Measurements from ENCODE around the gene MSI2.
"Not testable (repeated sequence)": the region's sequence is repeated elsewhere in the genome, so short reads cannot be mapped to it uniquely, and the experiment has no call there.

MSI2 gene

DNA sequence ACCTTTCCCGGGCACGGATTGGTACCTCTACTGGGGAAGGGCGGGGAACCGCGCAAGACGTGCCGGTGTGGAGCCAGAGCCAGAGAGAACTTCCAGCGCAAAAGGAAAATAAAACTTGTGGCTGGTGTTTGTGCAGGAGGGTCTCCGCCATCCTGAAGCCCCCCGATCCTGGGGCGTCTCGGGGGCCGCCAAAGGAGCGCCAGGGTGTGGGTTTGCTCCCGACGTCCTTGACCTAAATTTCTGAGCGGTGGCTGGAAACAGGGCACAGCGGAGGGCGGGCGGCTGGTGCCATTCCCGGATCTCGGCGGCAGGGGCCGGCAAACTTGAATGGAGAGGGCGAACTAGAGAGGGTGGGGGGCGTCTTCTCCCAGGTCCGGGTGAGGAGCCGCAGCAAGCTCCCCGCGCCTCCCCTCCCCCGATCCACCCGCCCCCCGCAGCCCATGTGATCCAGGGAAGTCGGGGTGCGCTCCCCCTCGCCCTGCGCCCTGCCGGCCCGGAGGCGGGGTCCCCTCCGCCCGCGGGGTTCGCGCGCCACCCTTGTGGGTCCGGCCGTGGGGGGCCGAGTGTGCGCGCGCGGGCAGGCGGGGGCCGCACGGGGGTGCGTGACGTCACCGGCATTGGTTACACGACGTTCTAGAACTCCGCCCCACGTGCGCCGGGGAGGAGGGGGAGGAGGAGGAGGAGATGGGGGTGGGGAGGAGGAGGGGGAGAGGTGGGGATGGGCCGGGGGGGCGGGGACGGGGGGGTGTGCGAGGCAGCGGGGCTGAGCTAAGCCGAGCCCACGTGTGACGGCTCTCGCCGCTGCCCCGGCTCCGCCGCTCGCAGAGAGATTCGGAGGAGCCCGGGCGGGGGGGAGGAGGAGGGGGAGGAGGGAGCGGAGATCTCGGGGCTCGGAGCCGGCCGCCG, at the start of gene MSI2:
Gene MSI2 (plus strand): TSS at position 748 of the 906 bp plus-strand sequence. CDS start 220 bp downstream, outside the sequence.
- DNase-seq, result peak; percentile 92

DNA sequence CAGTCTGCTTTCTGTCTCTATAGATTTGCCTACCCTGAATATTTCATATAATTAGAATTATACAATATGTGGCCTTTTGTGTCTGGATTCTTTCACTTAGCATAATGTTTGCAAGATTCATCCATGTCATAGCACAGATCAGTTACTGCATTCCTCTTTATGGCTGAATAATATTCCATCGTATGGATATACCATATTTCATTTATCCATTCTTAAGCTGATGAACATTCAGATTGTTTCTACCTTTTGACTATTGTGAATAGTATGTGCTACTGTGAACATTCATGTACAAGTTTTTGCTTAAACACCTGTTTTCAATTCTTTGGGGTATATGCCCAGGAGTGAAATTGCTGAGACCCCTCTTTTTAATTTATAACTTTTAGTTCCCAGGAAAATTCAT, 49.4 kb upstream of the MSI2 start:
- no peak for DNase-seq

DNA sequence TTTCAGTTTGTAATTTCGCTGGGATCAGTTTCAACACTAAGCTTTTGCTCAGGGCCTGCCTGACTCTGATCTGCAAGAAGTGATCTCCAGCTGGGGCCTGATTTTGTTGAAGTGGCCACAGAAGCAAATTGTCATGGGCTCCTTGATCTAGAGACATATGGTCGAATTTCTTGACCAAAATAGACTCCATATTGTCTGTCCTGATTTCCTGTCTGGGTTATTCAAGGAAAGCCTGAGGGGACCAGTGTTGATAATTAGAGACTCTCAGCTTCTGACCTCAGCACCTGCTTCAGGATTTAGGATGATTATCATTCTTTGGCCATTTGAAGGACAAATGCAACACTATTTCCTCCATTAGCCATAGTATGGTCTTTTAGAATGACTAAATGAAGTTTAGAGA, 48.9 kb upstream of the MSI2 start:
- no peak for DNase-seq

DNA sequence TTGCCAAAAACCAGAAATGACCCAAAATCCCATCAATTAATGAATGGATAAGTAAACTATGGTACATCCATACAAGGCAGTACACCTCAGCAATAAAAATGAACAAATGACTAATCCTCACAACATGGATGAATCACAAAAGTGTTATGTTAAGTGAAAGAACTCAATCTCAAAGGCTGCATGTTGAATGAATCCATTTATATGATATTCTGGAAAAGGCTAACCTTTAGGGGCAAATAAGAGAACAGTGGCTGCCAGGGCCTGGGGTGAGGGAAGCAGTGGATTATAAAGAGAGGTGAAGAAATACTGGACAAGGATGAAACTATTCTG, 46.1 kb upstream of the MSI2 start:
- DNase-seq, result no peak

DNA sequence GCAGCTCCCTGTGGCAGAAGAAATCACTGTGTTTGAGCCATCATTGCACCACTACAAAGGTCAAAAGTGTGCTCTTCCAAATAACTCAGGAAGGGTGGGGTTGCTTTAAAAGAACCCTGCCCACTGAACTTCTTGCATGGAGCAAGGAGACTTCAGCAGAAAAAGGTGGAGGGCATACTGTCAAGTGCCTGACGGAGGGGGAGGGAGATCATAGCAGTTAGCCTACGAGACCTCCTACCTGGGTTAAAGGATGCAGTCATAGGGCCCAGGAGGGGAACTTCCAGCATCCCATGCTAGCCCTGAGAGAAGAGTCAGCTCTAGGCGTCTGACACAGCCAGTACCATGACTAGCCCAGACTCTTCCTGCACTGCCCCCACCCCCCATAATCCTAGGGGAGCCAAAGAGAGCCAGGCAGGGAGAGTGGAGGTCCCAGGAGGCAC, 45.3 kb upstream of the MSI2 start:
- no peak for DNase-seq

DNA sequence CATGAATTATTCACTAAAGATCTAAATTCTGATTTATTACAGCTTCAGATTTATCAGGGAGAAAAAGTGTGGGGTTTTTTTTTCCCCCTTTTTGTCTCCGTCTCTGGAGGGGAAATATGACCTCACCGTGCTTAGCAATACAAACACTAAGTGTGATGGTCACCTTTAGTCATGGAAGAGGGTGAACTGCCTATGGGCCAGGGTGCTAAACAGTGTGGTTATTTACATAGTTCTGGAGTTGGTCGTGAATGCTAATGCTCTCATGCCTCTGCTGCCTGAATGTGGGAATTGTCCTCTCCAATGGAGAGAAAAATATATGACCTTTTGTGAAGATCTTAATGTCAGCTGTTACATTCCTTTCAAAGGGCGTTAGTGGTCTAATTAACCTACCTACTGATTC, 44.8 kb upstream of the MSI2 start:
- DNase-seq, result no peak

DNA sequence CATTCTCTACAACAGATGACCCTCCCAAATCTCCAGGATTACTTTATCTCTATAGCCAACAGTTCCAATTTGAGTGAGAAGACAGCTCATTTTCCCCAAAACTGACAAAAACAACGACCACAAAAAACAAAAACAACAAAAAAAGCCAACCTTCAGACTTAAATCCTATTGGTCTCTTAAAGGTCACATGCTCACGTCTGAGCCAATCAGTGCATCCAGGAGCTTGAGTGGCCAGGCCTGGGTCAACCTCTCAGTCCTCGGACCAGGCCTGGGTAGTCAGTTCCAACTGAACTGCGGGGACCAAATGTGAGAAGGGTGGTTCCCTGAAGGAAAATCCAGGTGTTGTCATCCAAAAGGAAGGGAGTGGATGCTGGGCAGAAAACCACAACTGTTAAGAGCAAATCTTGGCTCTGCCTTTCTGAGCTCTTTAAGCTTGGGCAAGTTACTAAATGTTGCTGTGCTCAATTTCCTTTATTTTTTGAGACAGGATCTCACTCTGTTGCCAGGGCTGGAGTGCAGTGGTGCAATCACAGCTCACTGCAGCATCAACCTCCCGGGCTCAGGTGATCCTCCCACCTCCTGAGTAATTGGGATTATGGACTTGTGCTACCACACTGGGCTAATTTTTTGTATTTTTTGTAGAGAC, 43.0 kb upstream of the MSI2 start:
- DNase-seq, result no peak

DNA sequence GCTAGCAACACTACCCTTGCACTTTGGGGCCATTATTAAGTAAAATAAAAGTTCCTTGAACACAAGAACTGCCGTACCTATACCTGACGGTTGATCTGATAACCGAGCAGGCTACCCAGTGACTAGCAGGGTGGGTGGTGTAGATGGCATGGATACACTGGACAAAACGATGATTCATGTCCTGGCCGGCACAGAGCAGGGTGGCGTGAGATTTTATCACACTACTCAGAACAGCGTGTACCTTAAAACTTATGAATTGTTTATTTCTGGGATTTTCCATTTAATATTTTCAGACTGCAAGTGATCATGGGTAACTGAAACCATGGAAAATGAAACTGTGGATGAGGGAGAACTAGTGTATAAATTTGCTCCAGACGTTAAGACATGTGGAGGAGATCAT, 41.0 kb upstream of the MSI2 start:
- DNase-seq, result no peak

DNA sequence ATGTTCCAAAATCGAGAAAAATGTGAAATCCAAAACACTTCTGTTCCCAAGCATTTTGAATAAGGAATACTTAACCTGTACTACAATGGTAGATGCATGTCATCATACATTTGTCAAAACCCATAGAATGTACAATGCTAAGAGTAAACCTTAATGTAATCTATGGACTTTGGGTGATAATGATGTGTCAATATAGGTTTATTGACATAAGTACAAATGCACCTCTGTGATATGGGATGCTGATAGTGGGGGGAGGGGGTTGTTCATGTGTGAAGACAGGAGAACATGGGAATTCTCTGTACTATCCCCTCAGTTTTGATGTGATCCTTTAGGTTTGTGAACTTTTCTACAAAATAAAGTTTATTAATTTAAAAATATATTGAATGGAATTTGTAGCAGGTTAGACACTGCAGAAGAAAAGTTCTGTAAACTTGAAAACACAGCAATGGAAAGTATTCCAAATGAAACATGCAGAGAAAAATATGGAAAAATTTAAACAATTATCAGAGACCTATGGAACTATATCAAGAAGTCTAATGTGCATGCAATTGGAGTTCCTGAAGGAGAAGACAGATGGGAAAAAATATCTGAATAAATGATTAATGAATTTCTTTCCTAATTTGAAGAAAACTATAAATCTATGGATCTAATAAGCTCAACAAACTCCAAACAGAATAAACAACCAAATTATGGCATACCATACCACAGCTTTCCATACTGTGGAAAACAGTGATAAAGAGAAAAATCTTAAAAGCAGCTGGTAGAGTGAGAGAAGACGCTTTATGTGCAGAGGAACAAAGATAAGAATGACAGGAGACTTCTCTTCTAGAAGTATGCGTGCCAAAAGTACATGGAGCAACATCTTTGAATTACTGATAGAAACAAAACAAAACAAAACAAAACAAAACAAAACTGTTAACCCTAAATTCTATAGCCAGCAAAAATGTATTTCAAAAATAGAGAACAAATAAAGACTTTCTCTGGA, 34.7 kb upstream of the MSI2 start:
- no peak for DNase-seq

DNA sequence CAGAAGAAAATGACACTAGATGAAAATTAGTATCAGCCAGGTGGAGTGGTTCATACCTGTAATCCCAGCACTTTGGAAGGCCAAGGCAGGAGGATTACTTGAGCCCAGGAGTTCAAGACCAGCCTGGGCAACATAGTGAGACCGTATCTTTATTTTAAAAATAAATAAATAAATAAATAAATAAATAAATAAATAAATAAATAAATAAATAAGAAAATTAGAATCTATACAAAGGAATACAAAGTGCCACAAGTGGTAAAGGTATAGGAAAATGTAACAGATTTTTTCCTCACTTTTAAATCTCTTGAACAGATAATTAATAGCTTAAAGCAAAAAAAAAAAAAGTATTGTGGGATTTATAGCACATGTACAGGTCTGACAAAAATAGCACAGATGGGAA, 33.9 kb upstream of the MSI2 start:
- DNase-seq, result not testable (repeated sequence)

DNA sequence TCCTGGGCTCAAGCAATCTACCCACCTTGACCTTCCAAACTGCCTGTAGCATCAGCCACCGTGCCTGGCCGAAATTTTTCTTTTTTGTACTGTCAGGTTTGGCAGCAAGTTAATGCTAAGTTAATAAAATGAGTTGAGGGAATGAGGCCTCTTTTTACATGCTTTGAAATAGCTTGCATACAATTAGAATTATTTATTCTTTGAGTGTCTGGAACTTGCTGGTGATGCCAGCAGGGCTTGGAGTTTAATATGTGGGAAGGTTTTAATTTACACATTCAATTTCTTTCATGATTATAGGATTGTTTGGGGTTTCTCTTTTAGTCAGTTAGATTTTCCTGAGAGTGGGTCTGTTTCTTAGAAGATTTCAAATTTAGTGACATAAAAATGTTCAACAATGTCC, 31.2 kb upstream of the MSI2 start:
- no peak for DNase-seq

DNA sequence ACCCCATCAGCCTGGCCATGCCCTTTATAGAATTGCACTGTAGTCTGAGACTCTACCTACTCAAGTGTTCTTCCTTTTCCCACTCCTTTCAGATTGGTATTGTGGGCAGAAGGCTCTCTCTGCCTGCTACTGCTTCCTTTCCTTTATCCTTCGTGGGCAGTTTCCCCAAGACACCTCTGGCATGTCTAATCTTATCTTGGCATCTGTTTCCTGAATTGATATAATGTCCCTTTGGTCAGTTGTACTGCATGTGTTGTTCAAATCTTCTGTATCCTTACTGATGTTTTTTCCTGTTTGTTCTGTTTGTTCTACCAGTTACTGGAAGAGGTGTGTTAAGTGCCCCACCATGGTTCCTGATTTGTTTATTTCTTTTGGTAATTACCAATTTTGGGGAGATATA, 29.5 kb upstream of the MSI2 start:
- DNase-seq, result no peak

DNA sequence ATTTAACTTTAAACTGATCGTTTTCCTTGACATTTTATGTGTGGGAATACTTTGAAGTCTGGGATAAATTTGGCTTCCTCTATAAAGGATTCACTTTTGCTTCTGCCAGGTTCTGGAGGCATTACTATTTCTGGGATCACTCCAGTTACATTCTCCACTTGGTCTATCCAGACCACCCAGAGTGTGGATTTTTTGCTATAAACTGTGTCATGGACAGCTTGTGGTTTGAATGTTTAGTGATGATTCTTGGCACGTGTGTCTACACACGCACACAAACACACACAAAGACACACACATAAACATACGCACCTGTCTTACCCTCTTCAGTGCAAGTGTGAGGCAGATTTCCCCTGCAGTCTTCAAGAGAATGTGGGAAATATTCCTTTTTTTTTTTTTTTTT, 27.4 kb upstream of the MSI2 start:
- DNase-seq, result no peak

DNA sequence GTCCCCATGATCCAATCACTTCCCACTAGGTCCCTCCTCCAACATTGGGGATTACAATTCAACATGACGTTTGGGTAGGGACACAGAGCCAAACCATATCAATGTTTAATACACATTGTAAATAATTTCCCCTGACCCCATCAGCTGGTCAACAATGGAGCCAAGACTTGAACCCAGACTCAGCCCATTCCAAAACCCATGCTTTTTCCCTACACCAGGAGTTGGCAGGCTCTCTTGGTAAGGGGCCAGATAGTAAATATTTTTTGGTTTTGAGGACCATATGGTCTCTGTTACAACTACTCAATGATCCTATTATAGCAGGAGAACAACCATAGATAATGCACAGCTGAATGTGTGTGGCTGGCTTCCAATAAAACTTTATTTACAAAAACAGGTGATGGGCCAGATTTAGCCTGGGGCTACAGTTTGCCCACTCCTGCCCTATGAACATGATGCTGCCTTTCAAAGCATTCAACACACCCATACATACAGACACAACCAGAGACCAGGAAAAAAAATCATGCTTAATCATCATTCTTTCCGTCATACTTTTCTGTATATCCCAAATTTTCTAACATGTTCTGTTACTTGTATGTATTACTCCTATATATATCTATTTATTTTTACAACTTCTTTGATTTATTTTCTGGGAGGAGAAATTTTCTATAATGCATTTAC, 22.1 kb upstream of the MSI2 start:
- no peak for DNase-seq

DNA sequence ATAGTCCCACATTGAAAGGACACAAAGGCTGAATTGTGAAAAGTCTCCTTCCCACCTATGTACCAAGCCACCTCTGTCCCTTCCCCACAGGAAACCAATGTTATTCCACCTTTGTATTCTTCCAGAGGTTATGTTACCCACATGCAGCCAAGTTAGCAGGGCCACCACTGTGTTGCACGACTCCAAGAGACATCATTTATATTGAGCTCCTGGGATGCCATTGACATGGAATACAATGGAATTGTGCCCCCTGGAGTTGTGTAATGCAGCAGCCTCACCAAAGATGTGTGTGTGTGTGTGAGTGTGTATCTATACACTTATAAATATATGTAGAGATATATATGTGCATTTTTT, 21.6 kb upstream of the MSI2 start:
- no peak for DNase-seq

DNA sequence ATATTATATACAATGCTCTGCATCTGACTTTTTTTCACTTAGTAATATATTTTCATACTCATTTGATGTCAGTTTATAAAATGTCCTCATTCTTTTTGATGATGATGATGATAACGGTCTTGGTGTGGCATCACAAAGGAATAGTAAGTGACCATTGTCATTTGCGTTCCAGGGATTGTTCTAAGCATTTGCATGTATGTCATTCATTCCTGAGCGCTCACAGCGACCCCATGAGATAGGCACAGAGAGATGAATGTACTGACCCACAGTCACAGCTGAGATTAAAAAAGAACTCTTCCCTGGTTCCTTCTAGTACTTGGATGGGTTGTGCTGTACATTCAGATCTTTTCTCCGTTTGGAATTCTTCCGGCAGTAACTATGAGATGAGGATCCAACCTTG, 21.2 kb upstream of the MSI2 start:
- no peak for DNase-seq

DNA sequence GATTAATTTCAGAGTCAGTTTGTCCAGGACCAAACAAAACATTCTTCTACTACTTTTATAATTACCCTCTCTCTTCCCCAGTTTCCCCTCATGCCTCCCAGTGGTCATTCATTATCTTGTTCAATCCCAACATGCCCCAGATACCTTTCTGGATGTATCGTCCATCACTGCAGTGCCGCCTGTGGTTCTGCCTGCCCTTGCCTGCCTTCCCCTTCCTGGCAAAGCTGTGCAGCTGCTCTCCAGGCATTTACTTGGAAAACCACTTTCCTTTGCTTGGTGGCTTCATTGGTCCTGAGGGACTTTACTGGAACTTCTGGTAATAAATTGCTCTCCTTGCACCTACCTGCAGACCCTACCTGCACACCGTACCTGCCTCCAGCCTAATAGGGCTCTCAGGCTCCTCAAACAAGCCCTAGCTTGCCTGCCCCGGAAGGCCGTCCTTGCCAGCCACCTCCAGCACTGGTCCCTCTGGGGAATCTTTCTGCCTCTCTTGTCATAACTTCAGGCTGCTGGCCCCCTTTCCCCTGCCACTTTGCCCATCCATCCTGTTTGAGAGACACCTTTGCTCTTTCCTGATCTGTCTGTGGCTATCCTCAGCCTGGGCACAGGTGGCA, 19.5 kb upstream of the MSI2 start:
- DNase-seq, result no peak

DNA sequence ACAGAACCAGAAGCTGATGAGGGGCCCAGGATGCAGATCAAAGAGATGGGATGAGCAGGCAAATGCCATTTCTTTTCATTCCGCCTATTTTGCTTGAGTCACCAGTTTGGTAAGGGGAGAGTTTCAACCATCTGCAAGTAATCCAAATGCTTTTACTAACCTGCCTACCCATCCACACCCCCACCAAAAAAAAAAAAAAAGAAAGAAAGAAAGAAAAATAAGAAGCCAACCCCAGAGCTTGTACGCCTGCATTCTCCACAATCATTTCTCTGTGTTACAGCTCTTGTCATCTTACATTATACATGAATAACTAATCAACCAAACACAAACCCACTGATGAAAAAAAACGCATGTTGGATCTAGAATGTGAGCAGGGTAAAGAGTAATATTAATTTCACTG, 15.7 kb upstream of the MSI2 start:
- DNase-seq, result no peak

DNA sequence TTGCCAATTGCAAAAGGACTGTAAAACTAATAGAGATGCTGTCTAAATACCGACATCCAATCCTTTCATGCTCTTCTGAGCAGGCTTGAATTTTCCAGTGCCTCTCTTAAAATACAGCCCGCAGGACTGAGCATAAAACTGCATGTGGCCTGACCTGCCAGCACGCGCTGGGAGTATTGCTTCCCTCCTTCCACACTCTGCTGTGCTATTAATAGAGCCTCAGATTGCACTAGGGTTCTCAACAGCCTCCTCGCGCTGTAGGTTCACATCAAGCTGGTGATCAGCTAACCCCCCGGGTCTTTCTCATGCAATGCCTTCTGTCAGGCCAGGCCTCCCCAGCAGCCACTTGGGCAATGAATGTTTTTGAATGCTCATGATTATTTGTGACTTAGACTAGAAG, 14.2 kb upstream of the MSI2 start:
- no peak for DNase-seq

DNA sequence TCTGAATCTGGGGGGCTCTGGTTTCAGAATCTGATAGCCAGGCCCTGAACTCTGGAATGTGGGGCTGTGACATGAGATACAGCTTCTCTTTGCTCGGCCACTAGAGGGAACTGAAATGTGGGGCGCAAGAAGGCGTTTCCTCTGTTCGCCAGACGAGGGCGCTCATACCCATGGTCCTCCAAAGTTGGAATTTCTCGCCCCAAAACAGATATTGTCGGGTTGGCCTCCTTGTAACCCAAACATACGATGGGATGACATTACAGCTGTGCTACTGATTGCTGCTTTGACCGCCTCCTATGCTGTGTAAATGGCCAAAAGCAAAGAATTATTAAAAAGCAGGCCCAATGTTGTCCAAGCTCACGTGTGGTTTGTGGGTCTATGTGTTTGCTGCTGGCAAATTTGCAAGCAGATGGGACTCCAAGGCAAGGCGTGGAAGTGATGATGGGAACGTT, 13.1 kb upstream of the MSI2 start:
- DNase-seq, result peak; percentile 87

DNA sequence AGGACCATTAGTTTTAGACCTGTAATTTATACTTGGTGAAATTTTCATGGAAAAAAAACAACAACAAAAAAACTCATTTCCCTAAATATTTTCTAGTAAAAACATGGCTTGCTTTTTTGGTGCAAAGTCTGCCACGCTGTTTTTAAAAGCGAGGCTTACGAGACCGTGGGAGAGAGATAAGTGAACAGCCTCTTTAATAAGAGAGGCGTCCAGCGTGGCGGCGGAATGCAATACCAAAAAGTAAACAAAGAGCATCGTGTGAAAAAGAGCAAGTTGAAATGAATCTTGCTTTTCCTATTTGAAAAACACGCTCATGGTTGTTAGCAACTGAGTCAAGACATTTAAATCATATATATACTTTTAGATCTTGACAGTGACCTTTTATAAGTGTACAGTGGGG, 10.5 kb upstream of the MSI2 start:
- DNase-seq, result no peak

DNA sequence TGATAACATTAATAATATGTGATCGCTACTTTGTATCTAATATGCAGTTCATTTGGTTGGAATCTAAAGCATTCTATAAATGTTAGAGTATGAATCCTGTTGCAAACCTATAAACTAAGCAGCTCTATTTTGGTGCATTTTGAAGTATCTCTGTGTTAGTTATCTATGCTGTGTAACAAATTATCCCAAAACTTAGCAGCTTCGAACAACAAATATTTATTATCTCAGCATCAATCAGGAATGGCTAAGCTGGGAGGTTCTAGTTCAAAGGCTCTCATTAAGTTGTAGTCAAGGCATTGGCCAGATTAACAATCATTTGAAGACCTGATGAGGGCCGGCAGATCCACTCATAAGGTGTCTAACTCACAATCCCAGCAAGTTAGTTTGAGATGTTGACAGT, 10.1 kb upstream of the MSI2 start:
- DNase-seq, result no peak

Measured in stimulated activated CD8-positive, alpha-beta memory T cell treated with anti-CD3 and anti-CD28 coated beads, Interleukin-4, amount 100 ng/mL, for 48 hours (primary cell).